Stimulated activated CD4-positive, alpha-beta T cell treated with anti-CD3 and anti-CD28 coated beads, Interleukin-4, amount 100 ng/mL, for 48 hours (primary cell): ENCODE data around the gene FMO4.
"Not testable (repeated sequence)": the region's sequence is repeated elsewhere in the genome, so short reads cannot be mapped to it uniquely, and the experiment has no call there.

Source experiments
- DNase-seq, 2 donors: peaks; one replicate each; pipeline ENCODE4 v3.0.0-alpha.2; 2020; ENCODE audit warnings: low read depth in 2 of 2

Gene FMO4

GRCh38 chr1:171389171-171389570 is 75.2 kb downstream of the FMO4 start:
- DNase-seq = no peak

GRCh38 chr1:171390740-171391139 is 76.8 kb downstream of the FMO4 start:
- DNase-seq = not testable (repeated sequence)
